GM18505 (cell line): ENCODE data around the gene SEPTIN8.

ENCODE experiments used
- ATAC-seq: cut with Tn5 transposase; IDR thresholded peaks from one replicate; pipeline ENCODE4 v1.9.1; 2021; ENCODE audit not compliant: unreplicated experiment
- POLR2A ChIP-seq: IDR thresholded peaks from 4 replicates; pipeline ENCODE4 v1.6.1; 2011; ENCODE audit warnings: borderline replicate concordance; ENCODE audit not compliant: insufficient read depth, insufficient read length; ENCODE audit errors: extremely low read depth

SEPTIN8 gene

DNA sequence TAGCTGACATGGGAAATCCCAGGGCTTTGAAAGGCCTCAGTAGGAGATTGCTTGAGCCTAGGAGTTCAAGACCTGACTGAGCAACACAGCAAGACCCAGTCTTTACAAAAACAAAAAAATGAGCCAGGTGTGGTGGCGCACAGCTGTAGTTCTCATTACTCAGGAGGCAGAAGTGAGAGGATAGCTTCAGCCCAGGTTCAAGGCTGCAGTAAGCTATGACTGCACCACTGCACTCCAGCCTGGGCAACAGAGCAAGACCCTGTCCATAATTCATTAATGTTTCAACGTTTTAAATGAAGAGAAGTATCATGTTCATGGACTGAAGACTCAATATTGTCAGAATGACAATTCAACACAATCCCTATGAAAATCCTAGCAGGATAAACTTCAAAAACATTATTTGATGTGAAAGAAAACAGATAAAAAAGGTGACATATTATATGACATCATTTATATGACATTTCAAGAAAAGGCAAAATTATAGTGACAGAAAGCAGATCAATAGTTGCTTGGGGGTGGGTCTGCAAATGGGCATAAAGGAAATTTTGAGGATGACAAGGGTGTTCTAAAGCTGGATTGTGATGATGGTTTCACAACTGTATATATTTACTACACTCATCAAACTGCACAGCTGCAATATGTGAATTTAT is 43.4 kb downstream of the SEPTIN8 start:
- no peak for ATAC-seq
- TF ChIP-seq POLR2A, result no peak

DNA sequence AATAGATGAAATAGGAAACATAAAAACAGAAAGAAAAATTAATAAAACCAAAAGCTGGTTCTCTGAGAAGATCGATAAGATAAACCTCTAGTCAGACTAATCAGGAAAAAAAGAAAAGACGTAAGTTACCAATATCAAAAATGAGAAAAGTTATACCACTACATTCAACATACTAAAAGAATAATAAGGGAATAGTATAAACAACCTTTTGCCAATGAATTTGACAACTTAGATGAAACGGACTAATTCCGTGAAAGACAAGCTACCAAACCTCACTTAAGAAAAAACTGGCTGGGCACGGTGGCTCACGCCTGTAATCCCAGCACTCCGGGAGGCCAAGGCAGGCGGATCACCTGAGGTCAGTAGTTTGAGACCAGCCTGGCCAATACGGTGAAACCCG is 47.1 kb downstream of the SEPTIN8 start:
- no peak for TF ChIP-seq POLR2A
- no peak for ATAC-seq

DNA sequence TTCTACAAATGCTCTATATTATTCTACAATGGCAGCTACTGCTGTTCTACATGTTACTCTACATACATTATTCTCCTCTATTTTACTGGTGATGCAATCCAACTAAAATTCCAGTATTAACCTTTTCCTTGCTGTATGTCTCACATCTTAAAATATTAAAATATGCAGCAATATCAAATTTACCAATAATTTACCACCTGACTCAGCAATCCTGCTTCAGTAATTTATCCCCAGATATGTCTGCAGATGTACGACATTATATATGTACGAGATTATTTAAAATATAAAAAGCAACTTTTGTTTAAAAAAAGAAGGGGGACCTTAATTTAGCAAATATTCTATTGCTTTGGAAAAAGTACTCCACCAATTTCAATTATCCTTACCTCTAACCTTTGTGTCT is 51.3 kb downstream of the SEPTIN8 start:
- ATAC-seq, result no peak
- no peak for TF ChIP-seq POLR2A

DNA sequence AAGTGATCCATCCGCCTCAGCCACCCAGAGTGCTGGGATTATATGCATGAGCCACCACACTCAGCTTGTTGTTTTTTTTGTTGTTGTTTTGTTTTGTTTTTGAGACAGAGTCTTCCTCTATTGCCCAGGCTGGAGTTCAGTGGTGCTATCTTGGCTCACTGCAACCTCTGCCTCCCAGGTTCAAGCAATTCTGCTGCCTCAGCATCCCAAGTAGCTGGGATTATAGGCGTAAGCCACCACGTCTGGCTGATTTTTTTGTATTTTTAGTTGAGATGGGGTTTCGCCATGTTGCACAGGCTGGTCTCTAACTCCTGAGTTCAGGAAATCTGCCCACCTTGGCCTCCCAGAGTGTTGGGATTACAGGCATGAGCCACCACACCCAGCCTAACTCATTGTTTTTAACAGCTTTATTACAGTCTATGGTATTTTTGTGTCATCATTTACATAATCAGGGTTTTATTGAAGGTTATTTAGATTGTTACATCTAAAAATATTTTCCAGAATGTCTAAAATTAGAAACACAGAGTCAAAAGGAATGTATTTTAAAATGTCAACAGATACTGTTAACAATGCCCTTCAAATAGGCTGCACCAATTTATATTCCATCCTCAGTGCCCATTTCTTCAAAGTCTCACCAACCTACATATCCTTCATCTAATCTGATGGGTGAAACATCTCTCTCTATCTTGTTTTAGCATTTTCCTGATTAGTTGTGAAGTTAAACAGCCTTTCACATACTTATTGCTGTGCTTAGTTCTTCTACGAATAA is 58.3 kb downstream of the SEPTIN8 start:
- TF ChIP-seq POLR2A, result no peak
- ATAC-seq, result no peak

DNA sequence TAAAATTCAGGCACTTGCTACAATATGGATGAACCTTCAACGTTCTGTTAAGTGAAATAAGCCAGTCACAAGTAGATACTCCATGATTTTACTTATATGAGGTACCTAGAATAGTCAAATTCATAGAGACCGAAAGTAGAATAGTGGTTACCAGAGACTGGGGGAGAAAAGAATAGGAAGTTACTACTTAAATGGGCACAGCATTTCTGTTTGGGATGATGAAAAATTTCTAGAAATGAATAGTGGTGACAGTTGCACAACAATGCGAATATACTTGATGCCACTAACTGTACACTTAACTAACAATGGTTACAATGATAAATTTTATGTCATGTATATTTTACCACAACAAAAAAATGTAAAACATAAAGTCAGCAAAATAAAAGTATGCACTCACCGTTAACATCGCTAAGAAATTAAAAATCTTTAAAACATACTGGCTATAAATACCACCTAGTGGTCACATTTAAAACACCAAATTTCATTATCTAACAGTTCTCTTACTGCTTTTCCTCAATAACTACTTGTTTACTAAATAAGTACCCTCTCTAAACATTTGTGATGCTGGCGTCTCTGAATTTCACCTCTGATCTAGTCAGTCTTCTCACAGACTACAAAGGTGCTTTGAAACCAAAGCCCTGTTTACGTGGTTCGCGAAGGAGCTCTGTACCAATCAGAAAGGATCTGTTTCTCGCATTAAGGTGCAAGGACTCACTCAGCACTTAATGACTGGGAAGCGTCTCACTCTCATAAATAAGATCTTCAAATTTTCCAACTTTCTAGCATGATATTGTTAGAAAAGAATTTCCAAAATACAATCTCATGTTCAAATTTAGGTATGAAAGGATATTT is 62.4 kb downstream of the SEPTIN8 start:
- no peak for ATAC-seq
- TF ChIP-seq POLR2A, result no peak

DNA sequence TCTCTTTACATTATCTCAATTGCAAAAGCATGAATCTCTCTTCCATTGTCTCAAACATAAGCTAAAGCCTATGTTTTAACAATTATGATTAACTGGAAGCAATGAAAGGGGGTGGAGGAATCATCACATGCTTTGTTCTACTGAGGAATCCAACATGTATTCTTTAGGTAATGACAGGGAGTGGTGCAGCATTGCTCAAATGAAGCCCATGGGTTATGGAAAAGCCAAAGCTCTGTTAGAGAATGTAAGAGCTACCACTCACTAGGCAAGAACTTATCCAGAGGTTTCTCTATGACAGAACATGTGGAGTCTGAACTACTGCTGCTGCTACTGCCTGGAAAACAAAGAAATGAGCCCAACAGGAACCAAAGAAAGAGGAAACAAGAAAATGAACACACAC is 68.4 kb downstream of the SEPTIN8 start:
- TF ChIP-seq POLR2A, result no peak
- no peak for ATAC-seq

DNA sequence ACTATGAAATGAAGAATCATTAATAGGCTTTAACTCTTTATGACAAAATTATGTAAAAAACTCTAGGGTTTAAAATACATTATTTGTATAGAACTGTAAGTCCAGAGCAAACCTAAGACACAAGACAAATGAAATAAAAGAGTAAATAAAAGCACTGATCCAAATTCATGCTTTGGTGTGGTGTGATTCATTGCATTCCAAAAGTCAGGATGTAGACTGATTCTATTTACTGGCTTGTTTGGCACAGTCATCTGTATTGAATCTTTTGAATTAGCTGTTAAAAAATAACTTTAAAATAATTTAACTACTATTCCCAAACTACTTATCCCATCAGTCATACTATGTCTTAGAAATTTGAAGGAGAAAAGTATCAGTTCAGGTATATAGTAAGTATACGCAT is 72.2 kb downstream of the SEPTIN8 start:
- ATAC-seq, result no peak

More for the DNA sequence above, 72.2 kb downstream of the SEPTIN8 start:
- no peak for TF ChIP-seq POLR2A
